GM23248 (cell line): ENCODE data around the gene ITGA8.

Experiments
- EZH2 ChIP-seq: fragments of 200-600 bp; sonication (generic); IDR thresholded peaks from 2 replicates; pipeline ENCODE4 v1.6.1; 2018; ENCODE audit warnings: antibody characterized with exemption, mild to moderate bottlenecking; ENCODE audit not compliant: insufficient read depth, poor library complexity, severe bottlenecking
- EZH2phosphoT487 ChIP-seq: fragments of 200-600 bp; sonication (generic); IDR thresholded peaks from 2 replicates; pipeline ENCODE4 v1.6.1; 2018; ENCODE audit warnings: antibody characterized with exemption, moderate library complexity, mild to moderate bottlenecking, low read depth; ENCODE audit not compliant: insufficient read depth

DNA sequence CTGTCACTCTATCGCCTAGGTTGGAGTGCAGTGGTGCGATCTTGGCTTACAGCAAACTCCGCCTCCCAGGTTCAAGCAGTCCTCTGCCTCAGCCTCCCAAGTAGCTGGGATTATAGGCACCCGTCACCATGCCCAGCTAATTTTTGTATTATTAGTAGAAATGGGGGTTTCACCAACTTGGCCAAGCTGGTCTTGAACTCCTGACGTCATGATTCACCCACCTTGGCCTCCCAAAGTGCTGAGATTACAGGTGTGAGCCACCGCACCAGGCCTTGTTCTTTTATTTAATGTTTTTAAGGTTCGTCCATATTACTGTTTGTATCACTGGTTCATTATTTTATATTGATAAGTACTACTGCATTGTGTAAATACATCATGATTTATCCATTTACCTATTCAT is 10.2 kb upstream of the ITGA8 start:
- no peak for TF ChIP-seq EZH2
- TF ChIP-seq EZH2phosphoT487 = no peak
